DOHH2 (cell line): ENCODE data around the gene MRPL36.

Experiments used
- EZH2phosphoT487 ChIP-seq: fragments of 200-600 bp; sonication (generic); IDR thresholded peaks from 2 replicates; pipeline ENCODE4 v1.6.1; 2017; ENCODE audit warnings: borderline replicate concordance, mild to moderate bottlenecking, antibody characterized with exemption, low read length, moderate library complexity, mixed read lengths
- TF ChIP-seq, protein P1 (sequence below): fragments of 200-600 bp; sonication (generic); IDR thresholded peaks from one replicate; pipeline ENCODE4 v1.5.1; 2014; ENCODE audit warnings: antibody characterized with exemption, mild to moderate bottlenecking, low read depth, low read length; ENCODE audit not compliant: poor library complexity, severe bottlenecking

DNA sequence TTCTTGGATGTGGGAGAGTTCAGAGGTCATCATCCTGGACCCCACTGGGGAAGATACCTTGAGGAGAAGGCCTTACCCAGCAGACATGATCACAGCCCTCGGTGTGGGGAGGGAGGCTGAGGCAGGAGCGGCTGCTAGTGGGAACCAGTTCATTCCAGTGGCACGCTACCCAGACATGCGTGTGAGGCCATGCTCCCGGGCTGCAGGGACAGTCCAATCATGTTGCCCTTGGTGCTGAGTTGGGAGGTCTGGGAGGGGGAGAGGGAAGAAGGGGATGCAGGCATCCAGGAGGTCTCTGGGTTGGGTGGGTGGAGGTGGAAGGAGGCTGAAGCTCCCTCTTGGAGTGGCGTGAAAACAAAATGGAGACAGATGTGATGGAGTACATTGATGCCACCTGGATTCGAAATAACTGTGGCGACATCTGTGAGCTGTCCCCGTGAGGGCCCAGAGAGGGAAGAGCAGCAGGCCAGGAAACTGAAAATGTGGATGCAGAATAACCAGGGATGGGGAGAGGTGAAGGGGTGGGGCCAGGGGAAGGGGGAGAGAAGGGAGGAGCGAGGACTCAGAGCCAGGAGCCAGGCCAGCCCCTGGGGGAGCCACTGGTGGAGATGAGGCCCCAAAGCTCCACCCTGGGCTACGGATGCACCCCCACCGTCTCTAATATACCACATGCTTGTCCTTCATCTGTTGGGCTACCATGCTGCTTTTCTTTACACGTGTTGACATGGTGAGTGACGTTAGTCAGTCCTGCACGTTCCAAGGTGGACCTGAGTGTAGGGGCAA is 17.8 kb upstream of the MRPL36 start:
- TF ChIP-seq, protein P1, sequence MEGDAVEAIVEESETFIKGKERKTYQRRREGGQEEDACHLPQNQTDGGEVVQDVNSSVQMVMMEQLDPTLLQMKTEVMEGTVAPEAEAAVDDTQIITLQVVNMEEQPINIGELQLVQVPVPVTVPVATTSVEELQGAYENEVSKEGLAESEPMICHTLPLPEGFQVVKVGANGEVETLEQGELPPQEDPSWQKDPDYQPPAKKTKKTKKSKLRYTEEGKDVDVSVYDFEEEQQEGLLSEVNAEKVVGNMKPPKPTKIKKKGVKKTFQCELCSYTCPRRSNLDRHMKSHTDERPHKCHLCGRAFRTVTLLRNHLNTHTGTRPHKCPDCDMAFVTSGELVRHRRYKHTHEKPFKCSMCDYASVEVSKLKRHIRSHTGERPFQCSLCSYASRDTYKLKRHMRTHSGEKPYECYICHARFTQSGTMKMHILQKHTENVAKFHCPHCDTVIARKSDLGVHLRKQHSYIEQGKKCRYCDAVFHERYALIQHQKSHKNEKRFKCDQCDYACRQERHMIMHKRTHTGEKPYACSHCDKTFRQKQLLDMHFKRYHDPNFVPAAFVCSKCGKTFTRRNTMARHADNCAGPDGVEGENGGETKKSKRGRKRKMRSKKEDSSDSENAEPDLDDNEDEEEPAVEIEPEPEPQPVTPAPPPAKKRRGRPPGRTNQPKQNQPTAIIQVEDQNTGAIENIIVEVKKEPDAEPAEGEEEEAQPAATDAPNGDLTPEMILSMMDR: no peak
- no peak for TF ChIP-seq EZH2phosphoT487
